HepG2 (cell line): ENCODE measurements around the gene DAPK3. TPM values are rescaled to one million over a fixed set of nuclear protein-coding genes. Genes with fewer than 3 reads are reported as not detected.

ENCODE experiments used
- ATAC-seq: fragments of 200-7000 bp; cut with Tn5 transposase; 3 replicates; pipeline ENCODE4 v1.9.1; 2020; ENCODE audit warnings: mild to moderate bottlenecking, moderate library complexity
- BruUV-seq: library from RNA; stranded (reverse); fragments of 400-500 nt; replicated peaks from 2 replicates; lab custom pipeline; 2021; lab: Mats Ljungman, UMichigan
- CTCF ChIA-PET: fragments of 300-600 bp; formaldehyde crosslinking; extraction: SDS; loops from one replicate; lab custom pipeline; 2021; ENCODE audit warnings: low total read pairs, inconsistent platforms, low intra/inter-chr PET ratio; lab: Yijun Ruan, JAX
- POLR2A ChIA-PET: fragments of 350-600 bp; sonication (Branson Sonifier 250); formaldehyde crosslinking; loops from one replicate; lab custom pipeline; 2020; ENCODE audit warnings: antibody characterized with exemption, inconsistent platforms; lab: Yijun Ruan, JAX
- DNase-seq: peaks from one replicate; pipeline ENCODE4 v3.0.0-alpha.2; 2015; ENCODE audit warnings: low spot score
- FAIRE-seq: peaks from 3 replicates; lab custom pipeline; 2011; peaks lifted over from hg19 to GRCh38; lab: Jason Lieb, UNC
- H2AFZ ChIP-seq: one replicate; pipeline ENCODE4 v1.6.1; 2011; ENCODE audit warnings: low read length, inconsistent platforms
- H3K27ac ChIP-seq: fragments of 300-600 bp; 3 replicates; pipeline ENCODE4 v1.8.0; 2011; ENCODE audit warnings: mixed run types, mild to moderate bottlenecking, mixed read lengths, low read length, inconsistent platforms; ENCODE audit not compliant: insufficient read depth; ENCODE audit errors: extremely low read length
- H3K27me3 ChIP-seq, 2 experiments: fragments of 200-600 bp in 1 of 2; 2 replicates in 1 of 2; 3 replicates in 1 of 2; pipeline versions ENCODE4 v1.6.0 to v1.8.0; 2011; ENCODE audit warnings: low read length in 2 of 2, mild to moderate bottlenecking in 2 of 2, moderate library complexity in 2 of 2, inconsistent platforms in 1 of 2; ENCODE audit not compliant: insufficient read depth in 2 of 2, control insufficient read depth in 1 of 2
- H3K36me3 ChIP-seq, 2 experiments: fragments of 200-600 bp in 1 of 2; replicated peaks in 1 of 2; 2 replicates in 1 of 2; 3 replicates in 1 of 2; pipeline versions ENCODE4 v1.5.1 to v1.8.0; 2011; ENCODE audit warnings: low read length in 2 of 2, inconsistent platforms in 1 of 2; ENCODE audit not compliant: insufficient read depth in 2 of 2, control insufficient read depth in 1 of 2
- H3K4me1 ChIP-seq: 2 replicates; pipeline ENCODE4 v1.5.1; 2012; ENCODE audit warnings: low read length, inconsistent platforms; ENCODE audit not compliant: insufficient read depth
- H3K4me2 ChIP-seq: 2 replicates; pipeline ENCODE4 v1.6.0; 2011; ENCODE audit warnings: low read depth, low read length, inconsistent platforms
- H3K4me3 ChIP-seq, 3 experiments: fragments of 200-600 bp in 1 of 3; sonication (generic), shearing (Covaris generic) in 1 of 3; replicated peaks in 1 of 3; 2 replicates each; pipeline ENCODE4 v1.5.1; 2011 to 2016; ENCODE audit warnings: low read length in 3 of 3, inconsistent platforms in 2 of 3, low read depth in 2 of 3, mild to moderate bottlenecking in 2 of 3, control low read depth in 1 of 3, mixed read lengths in 1 of 3; ENCODE audit not compliant: insufficient read depth in 1 of 3
- H3K79me2 ChIP-seq: one replicate; pipeline ENCODE4 v1.6.1; 2011; ENCODE audit warnings: low read length, inconsistent platforms; ENCODE audit not compliant: insufficient read depth
- H3K9ac ChIP-seq: 2 replicates; pipeline ENCODE4 v1.6.0; 2011; ENCODE audit warnings: mild to moderate bottlenecking, low read depth, low read length, inconsistent platforms; ENCODE audit not compliant: insufficient read depth
- H3K9me3 ChIP-seq: 2 replicates; pipeline ENCODE4 v1.5.1; 2012; ENCODE audit warnings: mild to moderate bottlenecking, low read length
- H4K20me1 ChIP-seq: 2 replicates; pipeline ENCODE4 v1.6.0; 2011; ENCODE audit warnings: inconsistent platforms, mild to moderate bottlenecking, low read length, moderate library complexity; ENCODE audit not compliant: insufficient read depth
- AGO2 ChIP-seq: fragments of 200-400 bp; formaldehyde crosslinking; optimal IDR thresholded peaks from 2 replicates; pipeline ENCODE3; 2017; ENCODE audit warnings: mild to moderate bottlenecking, low read depth, low read length, moderate library complexity
- NONO ChIP-seq, 2 experiments: fragments of 450-650 bp in 1 of 2; sonication (generic) in 1 of 2; formaldehyde crosslinking in 1 of 2; IDR thresholded peaks in 1 of 2; conservative IDR thresholded peaks in 1 of 2; 2 replicates each; pipeline versions ENCODE4 v1.6.1 to v1.8.0; 2017 to 2022; ENCODE audit warnings: mild to moderate bottlenecking in 1 of 2, missing genetic modification reagents in 1 of 2, moderate library complexity in 1 of 2
- POLR2AphosphoS2 ChIP-seq: IDR thresholded peaks from 2 replicates; pipeline ENCODE4 v1.6.1; 2011; ENCODE audit warnings: low read depth, low read length, improper control_type of control experiment
- POLR2AphosphoS5 ChIP-seq: IDR thresholded peaks from 2 replicates; pipeline ENCODE4 v1.6.1; 2012; ENCODE audit warnings: low read depth, low read length
- RBFOX2 ChIP-seq: fragments of 200-400 bp; formaldehyde crosslinking; IDR thresholded peaks from 2 replicates; pipeline ENCODE4 v1.6.1; 2017; ENCODE audit warnings: low read depth, mild to moderate bottlenecking, low read length
- RBM22 ChIP-seq: fragments of 200-400 bp; formaldehyde crosslinking; optimal IDR thresholded peaks from 2 replicates; pipeline ENCODE3; 2017; ENCODE audit warnings: mild to moderate bottlenecking, low read length, moderate library complexity
- ZC3H13 ChIP-seq: sonication (generic); formaldehyde crosslinking; IDR thresholded peaks from 2 replicates; pipeline ENCODE4 v1.8.1; 2023; ENCODE audit warnings: mild to moderate bottlenecking, missing genetic modification reagents, moderate library complexity
- ZMAT3 ChIP-seq: sonication (generic); formaldehyde crosslinking; conservative IDR thresholded peaks from 2 replicates; pipeline ENCODE4 v1.7.0; 2021; ENCODE audit warnings: missing genetic modification reagents
- ZNF234 ChIP-seq: sonication (generic); formaldehyde crosslinking; conservative IDR thresholded peaks from 2 replicates; pipeline ENCODE4 v1.5.1; 2020; ENCODE audit warnings: mild to moderate bottlenecking, missing genetic modification reagents
- ZNF563 ChIP-seq: sonication (generic); formaldehyde crosslinking; IDR thresholded peaks from 2 replicates; pipeline ENCODE4 v1.8.0; 2022; ENCODE audit warnings: mild to moderate bottlenecking, moderate library complexity, missing genetic modification reagents
- ZNF768 ChIP-seq: sonication (generic); formaldehyde crosslinking; IDR thresholded peaks from 2 replicates; pipeline ENCODE4 v1.4.0; 2020; ENCODE audit warnings: missing genetic modification reagents
- WGBS: methylation state at CpG from one replicate; pipeline ENCODE4 v1.1.6; 2017; ENCODE audit warnings: low lambda C conversion rate; 5-methylcytosine and 5-hydroxymethylcytosine counted together
- in situ Hi-C: cut with HindIII; loops from 2 replicates; pipeline ENCODE4 v1.10.0; 2017; ENCODE audit warnings: low pct_unique_long_range_greater_than_20kb; ENCODE audit not compliant: extremely low pct_ligation_motif_present
- intact Hi-C: fragments of 100-400 bp; cut with micrococcal nuclease; formaldehyde crosslinking; loops from one replicate; pipeline ENCODE4 v1.10.0; 2022; ENCODE audit not compliant: unreplicated experiment
- polyA plus RNA-seq, 8 experiments: library from polyadenylated mRNA; depleted of rRNA in 3 of 8; stranded (reverse) in 7 of 8; unstranded in 1 of 8; fragments of >200 nt; fragmentation: Illumina TruSeq in 4 of 8; extraction: Trizol in 4 of 8; gene quantifications; 2 replicates each; pipeline versions ENCODE4 v1.2.1 to v1.2.3, GENCODE V29; 2011 to 2016; ENCODE audit warnings: low read depth in 4 of 8, missing spikeins in 1 of 8, mixed read lengths in 1 of 8; ENCODE audit not compliant: insufficient read depth in 1 of 8
- total RNA-seq, 5 experiments: library from RNA; depleted of rRNA; stranded (reverse); fragments of >200 nt; fragmentation: Illumina TruSeq; extraction: Trizol; gene quantifications; 2 replicates each; pipeline ENCODE4 v1.2.3, GENCODE V29; 2016; ENCODE audit warnings: low read depth in 1 of 5
- TF ChIP-seq, protein P1 (sequence below): IDR thresholded peaks from 2 replicates; pipeline ENCODE4 v1.6.1; 2016; ENCODE audit warnings: missing biosample characterization, missing genetic modification reagents, low read depth
- TF ChIP-seq, protein P2 (sequence below): sonication (generic); formaldehyde crosslinking; IDR thresholded peaks from 2 replicates; pipeline ENCODE4 v1.5.1; 2020; ENCODE audit warnings: mild to moderate bottlenecking, missing genetic modification reagents, moderate library complexity

Gene DAPK3
- total and polyA plus RNA-seq, 2 of the 13 experiments (the other 11 are each of a cell fraction or from before 2014, with no cell fraction given) = 30.5 to 37.3 TPM

DNA sequence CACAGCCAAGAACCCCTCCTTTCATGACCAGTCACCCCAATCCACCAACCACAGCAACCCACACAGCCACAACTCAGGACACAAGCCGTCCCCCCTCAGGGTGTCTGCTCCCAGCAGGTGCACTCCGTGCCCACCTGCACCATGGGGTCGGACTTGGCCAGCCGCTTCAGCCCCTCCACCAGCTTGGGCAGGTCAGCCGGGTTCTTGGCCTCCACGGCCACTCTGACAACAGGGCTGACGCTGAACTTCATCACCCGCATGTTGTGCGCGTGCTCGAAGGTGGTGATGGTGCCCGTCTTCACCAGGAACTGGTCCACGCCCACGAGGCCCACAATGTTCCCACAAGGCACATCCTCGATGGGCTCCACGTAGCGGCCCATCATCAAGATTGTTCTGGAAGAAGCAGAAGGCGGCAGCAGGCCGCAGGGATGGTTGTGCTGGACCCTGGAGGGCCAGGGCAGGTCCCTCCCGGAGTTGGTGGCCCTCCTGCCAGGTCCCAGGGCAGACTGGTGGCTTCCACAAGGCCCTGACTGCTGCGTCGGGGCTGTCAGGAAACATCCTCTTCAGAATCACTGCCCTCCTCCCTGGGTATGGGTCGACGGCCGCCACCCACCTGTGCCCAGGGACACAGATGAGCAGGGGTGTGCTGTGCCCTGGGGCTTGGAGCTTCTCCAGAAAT lies 8.9 kb upstream of the DAPK3 start:
- peaks cover 37% of the 10 kb centered on the region for H3K4me1 ChIP-seq
- no peak overlapping the region for H3K4me2 ChIP-seq
- peak; percentile 89 for TF ChIP-seq RBFOX2
- peak; percentile 64; the same call in 1 of the 2 replicates for TF ChIP-seq ZC3H13 (CRISPR knock-in tag)
- TF ChIP-seq NONO (IDR thresholded peaks at IDR 0.05) = no peak
- TF ChIP-seq NONO (CRISPR knock-in tag; conservative IDR thresholded peaks at IDR 0.05) = no peak
- TF ChIP-seq RBM22 = peak; percentile 34
- peak; percentile 81; the same call in 1 of the 2 replicates for TF ChIP-seq POLR2AphosphoS2
- TF ChIP-seq ZNF234 = no peak
- no peak for TF ChIP-seq ZMAT3 (CRISPR knock-in tag)
- TF ChIP-seq, protein P1, sequence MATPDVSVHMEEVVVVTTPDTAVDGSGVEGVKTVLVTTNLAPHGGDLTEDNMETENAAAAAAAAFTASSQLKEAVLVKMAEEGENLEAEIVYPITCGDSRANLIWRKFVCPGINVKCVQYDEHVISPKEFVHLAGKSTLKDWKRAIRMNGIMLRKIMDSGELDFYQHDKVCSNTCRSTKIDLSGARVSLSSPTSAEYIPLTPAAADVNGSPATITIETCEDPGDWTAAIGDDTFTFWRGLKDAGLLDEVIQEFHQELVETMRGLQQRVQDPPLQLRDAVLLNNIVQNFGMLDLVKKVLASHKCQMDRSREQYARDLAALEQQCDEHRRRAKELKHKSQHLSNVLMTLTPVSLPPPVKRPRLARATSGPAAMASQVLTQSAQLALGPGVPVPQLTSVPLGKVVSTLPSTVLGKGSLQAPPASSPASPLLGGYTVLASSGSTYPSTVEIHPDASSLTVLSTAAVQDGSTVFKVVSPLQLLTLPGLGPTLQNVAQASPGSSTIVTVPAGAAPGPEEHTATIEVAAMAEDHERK (CRISPR knock-in tag) = no peak
- no peak for TF ChIP-seq ZNF563 (CRISPR knock-in tag)
- peak; percentile 98 for TF ChIP-seq AGO2
- TF ChIP-seq POLR2AphosphoS5 = peak; percentile 24; the same call in 1 of the 2 replicates
- 0 out of 2 replicates have a peak, but pooled peaks have one; percentile 15 for TF ChIP-seq ZNF768 (CRISPR knock-in tag)
- TF ChIP-seq, protein P2, sequence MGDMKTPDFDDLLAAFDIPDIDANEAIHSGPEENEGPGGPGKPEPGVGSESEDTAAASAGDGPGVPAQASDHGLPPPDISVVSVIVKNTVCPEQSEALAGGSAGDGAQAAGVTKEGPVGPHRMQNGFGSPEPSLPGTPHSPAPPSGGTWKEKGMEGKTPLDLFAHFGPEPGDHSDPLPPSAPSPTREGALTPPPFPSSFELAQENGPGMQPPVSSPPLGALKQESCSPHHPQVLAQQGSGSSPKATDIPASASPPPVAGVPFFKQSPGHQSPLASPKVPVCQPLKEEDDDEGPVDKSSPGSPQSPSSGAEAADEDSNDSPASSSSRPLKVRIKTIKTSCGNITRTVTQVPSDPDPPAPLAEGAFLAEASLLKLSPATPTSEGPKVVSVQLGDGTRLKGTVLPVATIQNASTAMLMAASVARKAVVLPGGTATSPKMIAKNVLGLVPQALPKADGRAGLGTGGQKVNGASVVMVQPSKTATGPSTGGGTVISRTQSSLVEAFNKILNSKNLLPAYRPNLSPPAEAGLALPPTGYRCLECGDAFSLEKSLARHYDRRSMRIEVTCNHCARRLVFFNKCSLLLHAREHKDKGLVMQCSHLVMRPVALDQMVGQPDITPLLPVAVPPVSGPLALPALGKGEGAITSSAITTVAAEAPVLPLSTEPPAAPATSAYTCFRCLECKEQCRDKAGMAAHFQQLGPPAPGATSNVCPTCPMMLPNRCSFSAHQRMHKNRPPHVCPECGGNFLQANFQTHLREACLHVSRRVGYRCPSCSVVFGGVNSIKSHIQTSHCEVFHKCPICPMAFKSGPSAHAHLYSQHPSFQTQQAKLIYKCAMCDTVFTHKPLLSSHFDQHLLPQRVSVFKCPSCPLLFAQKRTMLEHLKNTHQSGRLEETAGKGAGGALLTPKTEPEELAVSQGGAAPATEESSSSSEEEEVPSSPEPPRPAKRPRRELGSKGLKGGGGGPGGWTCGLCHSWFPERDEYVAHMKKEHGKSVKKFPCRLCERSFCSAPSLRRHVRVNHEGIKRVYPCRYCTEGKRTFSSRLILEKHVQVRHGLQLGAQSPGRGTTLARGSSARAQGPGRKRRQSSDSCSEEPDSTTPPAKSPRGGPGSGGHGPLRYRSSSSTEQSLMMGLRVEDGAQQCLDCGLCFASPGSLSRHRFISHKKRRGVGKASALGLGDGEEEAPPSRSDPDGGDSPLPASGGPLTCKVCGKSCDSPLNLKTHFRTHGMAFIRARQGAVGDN (CRISPR knock-in tag) = 0 out of 2 replicates have a peak, but pooled peaks have one; percentile 23
- H4K20me1 ChIP-seq = peaks cover 94% of the 10 kb centered on the region
- 100% methylated on average over 5 of the region's 25 CpGs for WGBS
- ChIA-PET CTCF (no interaction called here), POLR2A (interaction anchor here (1.1 to 7.4 kb wide), 3 partner anchors 8 to 11 kb away, joined by 4 to 118 read pairs (median 12); partner anchors contain the start of gene DAPK3)
- intact Hi-C loops (no loop called here), in situ Hi-C loops (no loop called here)
- DNase-seq = no peak
- ATAC-seq = no peak
- no peak overlapping the region for H3K9ac ChIP-seq
- BruUV-seq = no TSS peak
- H3K4me3 ChIP-seq = no peak overlapping the region
- H3K27ac ChIP-seq = no peak overlapping the region
- H3K36me3 ChIP-seq = peaks cover 76 to 88% of the 10 kb centered on the region in 2 experiments
- H3K79me2 ChIP-seq = peaks cover 45% of the 10 kb centered on the region
- no peaks in the 10 kb centered on the region for H3K9me3 ChIP-seq
- no peak for FAIRE-seq
- no peaks in the 10 kb centered on the region; a peak in 1 of 5 replicates for H3K27me3 ChIP-seq
- no peak overlapping the region for H2AFZ ChIP-seq
